ENCODE data around the gene DYNLL1. TPM values are rescaled to one million over a fixed set of nuclear protein-coding genes. Genes with fewer than 3 reads are reported as not detected.
"Not testable (repeated sequence)": the region's sequence is repeated elsewhere in the genome, so short reads cannot be mapped to it uniquely, and the experiment has no call there.

The DYNLL1 gene
- 538 and 559 TPM in 2 replicates for total RNA-seq (2014; rRNA removed; shearing (Covaris generic))

GRCh38 chr12:120495731-120496412 is at the start of gene DYNLL1:
TSS of gene DYNLL1 (plus strand) at chr12:120496113. CDS start at chr12:120496422, 309 bp downstream.
- peak; percentile 94 for DNase-seq (ENCODE audit: low spot score)

- DNase-seq (ENCODE audit: low spot score): not testable (repeated sequence)
Observed at GRCh38 chr12:120446844-120447178, 49.1 kb upstream of the DYNLL1 start.

GRCh38 chr12:120447992-120448391 is 47.9 kb upstream of the DYNLL1 start:
- no peak for DNase-seq (ENCODE audit: low spot score)

- not testable (repeated sequence) for DNase-seq (ENCODE audit: low spot score)
Observed at GRCh38 chr12:120452524-120452923, 43.4 kb upstream of the DYNLL1 start.

GRCh38 chr12:120453060-120453750 is 42.7 kb upstream of the DYNLL1 start:
- DNase-seq (ENCODE audit: low spot score): no peak

GRCh38 chr12:120453977-120454376 is 41.9 kb upstream of the DYNLL1 start:
- no peak for DNase-seq (ENCODE audit: low spot score)

GRCh38 chr12:120455302-120455701 is 40.6 kb upstream of the DYNLL1 start:
- no peak for DNase-seq (ENCODE audit: low spot score)

- no peak for DNase-seq (ENCODE audit: low spot score)
Observed at GRCh38 chr12:120457133-120457532, 38.8 kb upstream of the DYNLL1 start.

- DNase-seq (ENCODE audit: low spot score): no peak
Observed at GRCh38 chr12:120460157-120460556, 35.8 kb upstream of the DYNLL1 start.

- DNase-seq (ENCODE audit: low spot score): no peak
Observed at GRCh38 chr12:120462099-120462640, 33.7 kb upstream of the DYNLL1 start.

- no peak for DNase-seq (ENCODE audit: low spot score)
Observed at GRCh38 chr12:120463712-120464111, 32.2 kb upstream of the DYNLL1 start.

GRCh38 chr12:120465756-120466155 is 30.2 kb upstream of the DYNLL1 start:
- no peak for DNase-seq (ENCODE audit: low spot score)

GRCh38 chr12:120466560-120467315 is 29.2 kb upstream of the DYNLL1 start:
- DNase-seq (ENCODE audit: low spot score): peak; percentile 18

GRCh38 chr12:120467439-120467838 is 28.5 kb upstream of the DYNLL1 start:
- DNase-seq (ENCODE audit: low spot score): no peak

GRCh38 chr12:120468325-120468820 is 27.5 kb upstream of the DYNLL1 start:
- no peak for DNase-seq (ENCODE audit: low spot score)

GRCh38 chr12:120468821-120469449 is 27.0 kb upstream of the DYNLL1 start:
- no peak for DNase-seq (ENCODE audit: low spot score)

- DNase-seq (ENCODE audit: low spot score): peak; percentile 92
Observed at GRCh38 chr12:120469450-120470149, 26.3 kb upstream of the DYNLL1 start, which contains the start of gene SRSF9. TSS of gene SRSF9 (minus strand) at chr12:120469748. CDS start at chr12:120469609, 139 bp downstream.

GRCh38 chr12:120470150-120470784 is 25.6 kb upstream of the DYNLL1 start:
- no peak for DNase-seq (ENCODE audit: low spot score)

- DNase-seq (ENCODE audit: low spot score): no peak
Observed at GRCh38 chr12:120472521-120472920, 23.4 kb upstream of the DYNLL1 start.
